DLD1 (cell line): ENCODE measurements around the gene RANBP17.

Experiments
- in situ Hi-C: cut with HindIII; loops from 2 replicates; pipeline ENCODE4 v1.10.0; 2017; ENCODE audit warnings: low sequenced_read_pairs

Gene RANBP17

GRCh38 chr5:171312129-171312974 is 450.5 kb downstream of the RANBP17 start:
- in situ Hi-C loops = no loop called here

GRCh38 chr5:171313481-171314206 is 451.8 kb downstream of the RANBP17 start:
- in situ Hi-C loops = no loop called here

DNA sequence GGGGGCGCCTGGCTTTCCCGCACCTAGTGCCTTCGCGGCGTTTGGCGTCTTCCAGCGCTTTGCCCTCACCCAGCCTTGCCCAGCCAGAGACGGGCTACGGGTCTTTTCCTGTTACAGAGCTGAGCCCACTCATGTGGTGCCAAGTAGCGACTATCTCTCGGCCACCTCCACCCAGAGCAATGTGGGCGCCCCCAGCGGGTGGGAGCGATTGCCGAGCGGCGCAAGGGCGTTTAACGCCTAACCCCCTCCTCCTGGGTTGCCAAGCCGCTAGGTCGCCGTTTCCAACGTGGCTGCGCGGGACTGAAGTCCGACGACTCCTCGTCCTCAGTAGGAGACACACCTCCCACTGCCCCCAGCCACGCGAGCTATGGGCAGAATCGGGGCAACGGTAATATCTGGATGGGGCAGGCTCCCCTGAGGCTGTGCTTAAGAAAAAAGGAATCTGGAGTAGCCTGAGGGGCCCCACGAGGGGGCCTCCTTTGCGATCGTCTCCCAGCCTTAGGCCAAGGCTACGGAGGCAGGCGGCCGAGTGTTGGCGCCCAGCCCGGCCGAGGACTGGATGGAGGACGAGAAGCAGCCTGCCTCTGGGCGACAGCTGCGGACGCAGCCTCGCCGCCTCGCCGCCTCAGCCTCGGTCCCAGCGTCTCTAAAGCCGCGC is 453.0 kb downstream of the RANBP17 start:
- in situ Hi-C loops = no loop called here

- in situ Hi-C loops = no loop called here
Observed at GRCh38 chr5:171315386-171315891, 453.6 kb downstream of the RANBP17 start.

- in situ Hi-C loops = no loop called here
Observed at GRCh38 chr5:171315925-171316257, 454.1 kb downstream of the RANBP17 start.

DNA sequence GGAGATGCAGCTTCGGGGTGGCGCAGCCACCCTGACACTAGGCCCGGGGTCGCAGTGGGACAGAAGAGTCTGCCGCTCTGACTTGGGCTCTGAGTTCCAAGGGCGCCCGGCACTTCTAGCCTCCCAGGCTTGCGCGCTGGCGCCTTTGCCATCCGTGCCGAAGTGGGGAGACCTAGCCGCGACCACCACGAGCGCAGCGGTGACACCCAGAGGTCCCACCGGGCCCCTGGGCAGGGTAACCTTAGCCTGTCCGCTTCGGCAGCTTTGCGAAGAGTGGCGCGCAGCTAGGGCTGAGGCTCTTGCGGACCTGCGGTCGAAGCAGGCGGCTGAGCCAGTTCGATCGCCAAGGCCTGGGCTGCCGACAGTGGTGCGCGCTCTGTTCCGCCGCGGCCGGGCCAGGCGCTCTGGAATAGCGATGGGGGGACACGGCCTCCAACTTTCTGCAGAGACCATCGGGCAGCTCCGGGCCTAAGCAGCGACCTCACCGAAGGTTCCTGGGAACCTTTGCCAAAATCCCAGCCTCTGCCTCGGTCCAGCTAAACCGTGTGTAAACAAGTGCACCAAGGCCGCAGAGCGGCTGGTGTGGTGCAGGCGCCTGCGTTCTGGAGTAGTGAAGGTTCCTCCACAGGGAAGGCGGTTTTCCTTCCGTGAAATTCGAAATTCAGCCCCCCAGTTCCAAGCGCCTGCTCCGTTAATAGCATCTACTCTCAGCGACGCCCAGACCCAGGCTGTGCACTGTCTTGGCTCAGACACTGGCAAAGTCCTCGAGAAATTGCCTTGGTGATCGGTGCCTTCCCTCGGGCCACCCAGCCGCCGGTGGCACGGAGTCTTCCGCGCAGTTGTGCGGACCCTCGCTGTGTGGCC is 454.7 kb downstream of the RANBP17 start:
- in situ Hi-C loops = no loop called here

DNA sequence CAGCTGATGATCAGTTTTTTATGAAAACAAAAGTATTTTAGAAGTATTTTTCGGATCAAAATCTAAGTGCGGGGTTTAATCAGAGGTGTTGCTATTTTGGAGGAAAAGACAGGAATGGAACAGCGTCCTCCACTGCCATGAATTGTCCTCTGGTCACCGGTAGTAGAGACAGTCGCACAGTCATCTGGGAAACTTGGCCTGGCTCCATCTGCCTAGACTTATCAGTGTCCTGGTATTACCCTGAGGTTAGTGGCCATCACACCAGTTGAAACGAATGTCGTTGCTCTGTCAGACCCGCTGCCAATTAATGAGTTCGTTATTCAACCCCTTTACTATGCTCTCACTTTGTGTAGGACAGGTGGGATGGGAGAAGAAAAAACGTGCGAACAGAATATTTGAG is 455.4 kb downstream of the RANBP17 start:
- in situ Hi-C loops = no loop called here

- in situ Hi-C loops = no loop called here
Observed at GRCh38 chr5:171318026-171318425, 456.2 kb downstream of the RANBP17 start.

- in situ Hi-C loops = no loop called here
Observed at GRCh38 chr5:171321447-171321846, 459.6 kb downstream of the RANBP17 start.

- in situ Hi-C loops = no loop called here
Observed at GRCh38 chr5:171322527-171322926, 460.7 kb downstream of the RANBP17 start.

- in situ Hi-C loops = no loop called here
Observed at GRCh38 chr5:171323007-171323406, 461.2 kb downstream of the RANBP17 start.

- in situ Hi-C loops = no loop called here
Observed at GRCh38 chr5:171323806-171324632, 462.2 kb downstream of the RANBP17 start.

DNA sequence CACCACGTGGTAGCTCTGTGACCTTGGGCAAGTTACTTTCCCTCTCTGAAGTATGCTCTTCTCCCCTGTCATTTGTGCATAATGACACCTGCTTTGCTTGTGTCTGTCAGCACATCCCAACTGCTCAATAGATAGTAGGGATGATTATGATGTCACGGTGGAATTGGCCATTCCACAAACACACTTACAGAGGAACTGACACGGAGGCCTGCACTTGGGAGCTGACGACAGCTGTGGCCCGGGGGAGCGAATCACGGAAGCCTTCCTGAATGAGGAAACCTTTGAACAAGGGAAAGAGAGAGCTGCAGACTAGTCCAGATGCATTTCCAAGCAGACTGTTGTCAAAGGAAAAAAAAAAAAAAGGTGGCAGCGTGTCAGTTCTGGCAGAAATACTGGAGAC is 468.2 kb downstream of the RANBP17 start:
- in situ Hi-C loops = no loop called here

GRCh38 chr5:171335616-171336015 is 473.8 kb downstream of the RANBP17 start:
- in situ Hi-C loops = no loop called here

DNA sequence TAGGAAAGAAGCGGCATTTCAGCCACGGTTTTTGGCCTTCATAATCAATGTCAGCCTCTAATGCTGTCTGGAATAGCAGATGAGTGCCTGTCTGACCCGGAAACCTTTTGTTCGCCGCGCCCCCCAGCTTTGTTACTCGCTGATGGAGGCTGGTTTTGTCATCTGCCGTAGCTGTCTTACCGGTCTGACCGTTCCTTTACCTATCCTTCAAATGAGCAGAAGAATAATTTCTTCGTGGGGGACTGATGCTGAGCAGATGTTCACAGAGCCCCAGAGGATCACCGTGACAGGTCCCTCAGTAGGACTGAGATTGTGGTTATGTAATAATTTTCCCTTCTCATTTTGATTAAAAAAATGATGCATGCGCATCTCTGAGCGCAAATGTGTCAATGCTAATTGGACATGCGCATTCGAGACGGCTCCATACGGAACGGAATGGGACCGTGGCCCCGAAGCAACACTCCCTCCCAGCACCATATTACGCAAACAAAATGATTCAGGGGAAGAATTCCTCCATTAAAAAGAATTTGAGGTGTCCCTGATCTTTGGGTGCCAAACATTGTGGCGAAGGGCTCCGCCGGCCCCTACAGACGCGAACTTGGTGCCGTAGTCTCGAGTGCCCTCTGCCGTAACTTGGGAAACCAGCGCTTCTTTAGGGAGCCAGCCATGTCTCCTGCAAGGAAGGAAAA is 474.8 kb downstream of the RANBP17 start:
- in situ Hi-C loops = no loop called here

GRCh38 chr5:171337210-171337569 is 475.4 kb downstream of the RANBP17 start:
- in situ Hi-C loops = no loop called here

- in situ Hi-C loops = no loop called here
Observed at GRCh38 chr5:171340042-171340441, 478.2 kb downstream of the RANBP17 start.

DNA sequence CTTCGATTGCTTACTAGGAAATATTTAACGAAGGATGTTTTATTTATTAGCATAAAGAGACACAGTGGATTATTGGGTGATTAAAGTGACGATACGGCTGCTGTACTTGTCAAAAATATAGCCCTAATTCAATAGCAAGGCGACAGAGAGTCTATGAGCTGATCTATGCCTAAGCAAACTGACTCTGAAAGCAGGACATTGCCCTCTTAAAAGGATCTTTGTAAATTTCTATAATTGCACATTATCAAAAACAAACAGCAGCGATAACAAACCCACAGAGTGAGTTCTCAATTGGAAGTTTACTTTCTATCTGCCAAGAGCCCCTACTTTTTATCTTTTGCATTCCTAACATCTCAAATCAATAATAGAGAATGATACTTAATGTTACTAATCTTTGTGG is 478.7 kb downstream of the RANBP17 start:
- in situ Hi-C loops = no loop called here

- in situ Hi-C loops = no loop called here
Observed at GRCh38 chr5:171342362-171343111, 480.7 kb downstream of the RANBP17 start.
